Measurements from ENCODE around the gene LRRC10B. TPM values are rescaled to one million over a fixed set of nuclear protein-coding genes. Genes with fewer than 3 reads are reported as not detected.
A peak's percentile ranks its signal among the peaks of the same experiment; 100 is the strongest.

Gene LRRC10B
- total RNA-seq, 3 donors from 2014 or later, result 1.5 to 3.3 TPM; not detected in 1

DNA sequence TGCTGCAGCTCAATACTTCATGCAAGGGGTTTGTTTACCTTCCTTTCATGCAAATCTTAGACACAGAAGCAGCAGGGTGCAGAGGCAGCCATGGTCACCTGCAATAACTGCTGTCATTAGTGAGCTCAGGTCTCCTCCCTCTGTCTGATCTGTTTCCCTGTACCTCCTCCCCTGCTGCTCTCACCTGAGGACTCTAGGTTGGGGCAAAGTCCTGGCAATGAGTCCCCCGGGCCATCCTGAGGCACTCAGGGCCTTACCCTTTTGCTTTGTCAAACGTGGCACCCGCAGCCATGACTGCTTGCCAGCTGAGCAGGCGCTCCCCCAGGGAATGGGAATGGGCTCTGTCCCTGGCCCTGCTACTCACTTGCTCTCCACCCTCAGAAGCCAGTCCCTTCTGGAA lies 3.9 kb downstream of the LRRC10B start:
- Histone ChIP-seq H3K4me1 (peaks cover 12 to 25% of the 10 kb centered on the region in 2 donors), H3K27ac (peak overlapping the region in 1 of 2 donors; percentile 82), H3K4me3 (no peak overlapping the region), H3K36me3 (no peaks in the 10 kb centered on the region), H3K9me3 (no peaks in the 10 kb centered on the region), H3K27me3 (peaks cover 5 to 9% of the 10 kb centered on the region in 2 donors)
- intact Hi-C loops (cut with DNase I; ENCODE audit: low total_unique reads), result no loop called here
- no peak for DNase-seq (ENCODE audit: low spot score in 2 of 2)
- TF ChIP-seq POLR2AphosphoS5 (IDR thresholded peaks at IDR 0.05) (no peak), POLR2A (IDR thresholded peaks at IDR 0.05) (no peak)
- TF ChIP-seq, protein P1, sequence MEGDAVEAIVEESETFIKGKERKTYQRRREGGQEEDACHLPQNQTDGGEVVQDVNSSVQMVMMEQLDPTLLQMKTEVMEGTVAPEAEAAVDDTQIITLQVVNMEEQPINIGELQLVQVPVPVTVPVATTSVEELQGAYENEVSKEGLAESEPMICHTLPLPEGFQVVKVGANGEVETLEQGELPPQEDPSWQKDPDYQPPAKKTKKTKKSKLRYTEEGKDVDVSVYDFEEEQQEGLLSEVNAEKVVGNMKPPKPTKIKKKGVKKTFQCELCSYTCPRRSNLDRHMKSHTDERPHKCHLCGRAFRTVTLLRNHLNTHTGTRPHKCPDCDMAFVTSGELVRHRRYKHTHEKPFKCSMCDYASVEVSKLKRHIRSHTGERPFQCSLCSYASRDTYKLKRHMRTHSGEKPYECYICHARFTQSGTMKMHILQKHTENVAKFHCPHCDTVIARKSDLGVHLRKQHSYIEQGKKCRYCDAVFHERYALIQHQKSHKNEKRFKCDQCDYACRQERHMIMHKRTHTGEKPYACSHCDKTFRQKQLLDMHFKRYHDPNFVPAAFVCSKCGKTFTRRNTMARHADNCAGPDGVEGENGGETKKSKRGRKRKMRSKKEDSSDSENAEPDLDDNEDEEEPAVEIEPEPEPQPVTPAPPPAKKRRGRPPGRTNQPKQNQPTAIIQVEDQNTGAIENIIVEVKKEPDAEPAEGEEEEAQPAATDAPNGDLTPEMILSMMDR (IDR thresholded peaks at IDR 0.05), result no peak

DNA sequence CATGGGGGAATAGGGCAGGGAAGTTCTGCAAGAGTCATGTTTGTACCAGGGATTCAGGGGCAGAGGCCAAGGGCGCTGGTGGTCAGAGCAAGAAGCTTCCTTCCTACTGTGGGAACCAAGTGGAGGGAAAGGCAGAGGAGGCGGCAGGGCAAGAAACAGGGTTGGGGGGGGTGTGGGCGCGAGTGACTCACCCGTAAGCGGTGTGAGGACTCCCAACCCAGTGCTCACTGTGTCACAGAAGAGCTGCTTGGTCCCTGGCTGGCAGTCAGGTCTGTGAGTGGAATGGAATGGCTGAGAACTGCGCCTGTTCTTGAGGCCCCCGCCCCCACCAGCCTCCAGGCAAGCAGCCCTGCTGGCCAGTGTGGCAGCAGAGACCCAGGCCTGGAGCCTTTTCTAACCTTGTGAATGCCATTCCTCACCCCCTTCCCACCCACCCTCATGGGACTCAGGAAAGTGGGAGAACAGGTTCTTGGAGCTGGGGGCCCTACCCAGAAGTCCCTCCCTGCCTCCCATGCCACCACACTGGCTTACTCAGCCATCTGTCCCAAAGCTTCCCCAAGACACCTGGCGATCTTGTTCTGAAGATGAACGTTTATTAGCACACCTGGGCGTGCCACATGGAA lies 4.7 kb downstream of the LRRC10B start:
- TF ChIP-seq, protein P1 (IDR thresholded peaks at IDR 0.05), result no peak
- TF ChIP-seq POLR2AphosphoS5 (IDR thresholded peaks at IDR 0.05), result no peak
- TF ChIP-seq POLR2A (IDR thresholded peaks at IDR 0.05), result no peak
- H3K4me3 ChIP-seq, result peak overlapping the region in 1 of 3 donors; percentile 33
- H3K36me3 ChIP-seq, result no peaks in the 10 kb centered on the region
- intact Hi-C loops (cut with DNase I; ENCODE audit: low total_unique reads), result no loop called here
- H3K27me3 ChIP-seq, result peaks cover 5 to 9% of the 10 kb centered on the region in 2 donors
- peak overlapping the region; percentile 58 to 82 for H3K27ac ChIP-seq
- H3K4me1 ChIP-seq, result peaks cover 12 to 25% of the 10 kb centered on the region in 2 donors
- DNase-seq (ENCODE audit: low spot score in 2 of 2), result peak in 1 of 2 donors; percentile 50
- H3K9me3 ChIP-seq, result no peaks in the 10 kb centered on the region

DNA sequence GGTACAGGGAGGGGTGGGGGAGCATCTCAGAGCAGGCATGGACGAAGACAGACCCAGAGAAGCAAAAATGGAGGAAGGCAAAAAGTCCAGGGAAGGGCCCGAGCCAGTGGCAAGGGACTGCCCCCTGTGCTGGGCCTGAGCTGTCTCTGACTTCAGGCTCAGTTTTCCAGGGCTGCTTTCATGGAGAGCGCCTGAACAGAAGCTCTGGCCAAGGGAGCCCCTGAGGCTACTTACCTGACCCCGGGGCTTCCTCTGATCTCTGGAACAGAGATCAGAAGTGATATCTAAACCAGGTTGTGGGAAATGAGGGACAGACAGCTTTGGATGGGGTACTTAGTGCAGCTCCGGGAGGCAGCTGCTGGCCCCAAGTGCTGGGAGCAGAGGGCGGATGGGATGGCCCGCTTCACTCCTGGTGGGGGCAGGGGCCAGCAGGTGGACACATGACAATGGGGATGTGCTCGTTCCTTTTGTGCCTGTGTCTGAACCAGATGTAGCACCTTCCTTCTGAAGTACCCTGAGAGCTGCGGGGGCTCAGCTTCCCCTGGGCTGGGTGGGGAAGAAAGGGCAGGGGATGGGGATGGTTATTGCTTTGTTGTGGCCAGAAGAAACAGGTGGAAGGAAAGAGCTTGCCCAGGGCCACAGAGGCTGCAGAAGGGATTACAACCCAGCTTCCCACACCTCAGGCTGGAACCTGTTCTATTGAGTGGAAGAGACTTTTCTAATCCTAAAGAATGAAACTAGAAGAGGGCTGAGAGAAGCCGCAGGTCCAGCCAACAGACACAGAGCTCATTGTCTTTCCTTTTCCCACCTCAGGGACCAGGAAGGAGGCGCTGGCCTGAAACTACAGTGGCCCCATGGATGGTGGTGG lies 5.7 kb downstream of the LRRC10B start:
- peak overlapping the region; percentile 58 to 82 for H3K27ac ChIP-seq

DNA sequence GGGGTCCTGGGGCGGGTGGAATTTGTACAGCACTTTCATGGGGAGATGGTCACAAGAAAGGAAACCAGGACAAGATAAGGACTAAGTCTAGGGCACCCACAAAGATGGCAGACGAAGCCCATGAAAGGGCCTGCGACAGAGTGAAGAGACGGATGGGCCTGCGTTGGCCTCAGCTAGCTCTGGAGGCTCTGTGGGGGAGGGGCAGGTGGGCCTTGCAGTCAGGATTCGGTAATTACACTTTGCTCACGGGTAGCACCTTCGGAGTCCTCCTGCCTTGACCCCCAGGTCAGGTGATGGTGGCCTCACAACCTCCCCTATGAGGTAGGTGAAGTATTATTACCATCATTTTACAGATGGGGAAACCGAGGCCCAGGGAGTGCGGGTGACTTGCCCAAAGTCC lies 7.1 kb downstream of the LRRC10B start:
- Histone ChIP-seq H3K27ac (no peak overlapping the region), H3K9me3 (no peaks in the 10 kb centered on the region), H3K27me3 (no peaks in the 10 kb centered on the region), H3K4me3 (no peak overlapping the region), H3K36me3 (no peaks in the 10 kb centered on the region), H3K4me1 (peaks cover 7 to 14% of the 10 kb centered on the region in 2 donors)
- DNase-seq (ENCODE audit: low spot score in 2 of 2), result no peak
- TF ChIP-seq, protein P1 (IDR thresholded peaks at IDR 0.05), result no peak
- TF ChIP-seq POLR2AphosphoS5 (IDR thresholded peaks at IDR 0.05) (no peak), POLR2A (IDR thresholded peaks at IDR 0.05) (no peak)
- intact Hi-C loops (cut with DNase I; ENCODE audit: low total_unique reads), result loop anchor here (5.0 kb wide), 1 partner anchor 38 kb away; no protein-coding TSS in a partner anchor

More for the DNA sequence above, 5.7 kb downstream of the LRRC10B start:
- peaks cover 5 to 9% of the 10 kb centered on the region in 2 donors for H3K27me3 ChIP-seq
- H3K4me3 ChIP-seq, result no peak overlapping the region
- intact Hi-C loops (cut with DNase I; ENCODE audit: low total_unique reads), result no loop called here
- no peaks in the 10 kb centered on the region for H3K9me3 ChIP-seq
- DNase-seq (ENCODE audit: low spot score in 2 of 2), result no peak
- H3K36me3 ChIP-seq, result no peaks in the 10 kb centered on the region
- peaks cover 12 to 20% of the 10 kb centered on the region in 2 donors for H3K4me1 ChIP-seq
- no peak for TF ChIP-seq POLR2A (IDR thresholded peaks at IDR 0.05)
- TF ChIP-seq, protein P1 (IDR thresholded peaks at IDR 0.05), result no peak
- no peak for TF ChIP-seq POLR2AphosphoS5 (IDR thresholded peaks at IDR 0.05)

DNA sequence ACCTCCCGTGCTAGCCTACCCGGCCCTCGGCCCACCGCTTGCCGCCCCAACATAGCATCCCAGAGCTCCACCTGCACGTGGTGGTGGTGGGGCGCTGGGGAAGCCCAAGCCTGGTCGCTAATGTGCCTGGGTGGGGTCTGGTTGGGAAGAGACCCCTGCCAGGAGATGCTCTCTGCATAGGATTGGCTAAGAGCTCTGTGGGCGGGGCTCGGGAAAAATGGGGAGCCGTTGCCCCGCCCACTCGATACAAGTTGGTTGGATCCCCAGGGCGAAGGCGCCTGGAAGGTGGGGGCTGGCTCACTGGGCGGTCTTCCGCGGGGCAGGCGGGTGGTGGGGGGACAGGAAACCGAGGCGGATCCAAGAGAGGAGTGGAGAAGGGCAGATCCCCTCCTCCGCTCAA lies 7.6 kb downstream of the LRRC10B start:
- Histone ChIP-seq H3K9me3 (no peaks in the 10 kb centered on the region), H3K4me1 (peaks cover 7 to 14% of the 10 kb centered on the region in 2 donors), H3K27me3 (no peaks in the 10 kb centered on the region), H3K27ac (no peak overlapping the region), H3K36me3 (no peaks in the 10 kb centered on the region), H3K4me3 (no peak overlapping the region)
- intact Hi-C loops (cut with DNase I; ENCODE audit: low total_unique reads), result loop anchor here (5.0 kb wide), 1 partner anchor 39 kb away; no protein-coding TSS in a partner anchor
- DNase-seq (ENCODE audit: low spot score in 2 of 2), result no peak
- TF ChIP-seq, protein P1 (IDR thresholded peaks at IDR 0.05), result no peak
- no peak for TF ChIP-seq POLR2AphosphoS5 (IDR thresholded peaks at IDR 0.05)
- no peak for TF ChIP-seq POLR2A (IDR thresholded peaks at IDR 0.05)

Data from breast epithelium (tissue), 4 donors.